Amniotic stem cell (primary cell): ENCODE measurements around the gene COL4A2.

Experiments
- DNase-seq: peaks from one replicate; lab custom pipeline; 2025; lab: John Stamatoyannopoulos, UW

COL4A2 gene

GRCh38 chr13:110323172-110323891, 16.2 kb downstream of the COL4A2 start:
- no peak for DNase-seq

GRCh38 chr13:110324026-110324749, 17.1 kb downstream of the COL4A2 start:
- DNase-seq: no peak

- DNase-seq: no peak
Observed at GRCh38 chr13:110326263-110326904, 19.3 kb downstream of the COL4A2 start.

- no peak for DNase-seq
Observed at GRCh38 chr13:110327051-110327721, 20.1 kb downstream of the COL4A2 start.

GRCh38 chr13:110328573-110328972, 21.5 kb downstream of the COL4A2 start:
- no peak for DNase-seq

- no peak for DNase-seq
Observed at GRCh38 chr13:110329258-110329657, 22.2 kb downstream of the COL4A2 start.

- peak; percentile 44 for DNase-seq
Observed at GRCh38 chr13:110329798-110330461, 22.8 kb downstream of the COL4A2 start.

- peak; percentile 65 for DNase-seq
Observed at GRCh38 chr13:110330491-110331011, 23.5 kb downstream of the COL4A2 start.

GRCh38 chr13:110331362-110331761, 24.3 kb downstream of the COL4A2 start:
- no peak for DNase-seq

GRCh38 chr13:110332750-110333149, 25.7 kb downstream of the COL4A2 start:
- DNase-seq: no peak

- DNase-seq: no peak
Observed at GRCh38 chr13:110333837-110334236, 26.8 kb downstream of the COL4A2 start.

- no peak for DNase-seq
Observed at GRCh38 chr13:110334256-110334655, 27.2 kb downstream of the COL4A2 start.

GRCh38 chr13:110334841-110335490, 27.9 kb downstream of the COL4A2 start:
- DNase-seq: no peak

- no peak for DNase-seq
Observed at GRCh38 chr13:110336108-110336507, 29.0 kb downstream of the COL4A2 start.

- DNase-seq: no peak
Observed at GRCh38 chr13:110336681-110337080, 29.6 kb downstream of the COL4A2 start.

GRCh38 chr13:110337247-110337646, 30.2 kb downstream of the COL4A2 start:
- no peak for DNase-seq

GRCh38 chr13:110338441-110339101, 31.5 kb downstream of the COL4A2 start:
- no peak for DNase-seq

- no peak for DNase-seq
Observed at GRCh38 chr13:110339263-110339662, 32.2 kb downstream of the COL4A2 start.

- no peak for DNase-seq
Observed at GRCh38 chr13:110339975-110340550, 33.0 kb downstream of the COL4A2 start.

- no peak for DNase-seq
Observed at GRCh38 chr13:110340812-110341444, 33.8 kb downstream of the COL4A2 start.
